Bronchial epithelial cell (primary cell): ENCODE results near the gene PIP5K1B. TPM values are rescaled to one million over a fixed set of nuclear protein-coding genes. Genes with fewer than 3 reads are reported as not detected.
A peak's percentile ranks its signal among the peaks of the same experiment; 100 is the strongest.

Experiments used
- DNase-seq: peaks from one replicate; pipeline ENCODE4 v3.0.0-alpha.2; 2010; ENCODE audit warnings: low read depth
- FAIRE-seq: peaks from 2 replicates; lab custom pipeline; 2011; peaks lifted over from hg19 to GRCh38; lab: Jason Lieb, UNC
- H3K27me3 ChIP-seq: 2 replicates; pipeline ENCODE4 v1.5.1; 2011; ENCODE audit warnings: low read length; ENCODE audit not compliant: control insufficient read depth, insufficient read depth
- H3K36me3 ChIP-seq: 2 replicates; pipeline ENCODE4 v1.5.1; 2011; ENCODE audit warnings: low read length; ENCODE audit not compliant: control insufficient read depth, insufficient read depth
- H3K4me3 ChIP-seq: 2 replicates; pipeline ENCODE4 v1.5.1; 2011; ENCODE audit warnings: mild to moderate bottlenecking, low read depth, low read length, control low read depth
- CTCF ChIP-seq: IDR thresholded peaks from 2 replicates; pipeline ENCODE4 v1.5.1; 2011; ENCODE audit warnings: mild to moderate bottlenecking, moderate library complexity, low read length, control low read depth, inconsistent platforms; ENCODE audit not compliant: insufficient read depth, severe bottlenecking
- total RNA-seq: library from RNA; depleted of rRNA; stranded (reverse); fragments of >200 nt; gene quantifications from 2 replicates; pipeline ENCODE4 v1.2.1, GENCODE V29; 2014

Gene PIP5K1B
- total RNA-seq, 1 donor from 2014 or later, result 2.9 TPM

GRCh38 chr9:68999393-69000105 lies 294.5 kb downstream of the PIP5K1B start:
- FAIRE-seq, result peak; percentile 64
- no peak overlapping the region for H3K4me3 ChIP-seq
- H3K27me3 ChIP-seq, result no peaks in the 10 kb centered on the region
- peak; percentile 86 for TF ChIP-seq CTCF
- DNase-seq, result peak; percentile 66
- no peaks in the 10 kb centered on the region for H3K36me3 ChIP-seq

- TF ChIP-seq CTCF, result no peak
- no peak for FAIRE-seq
Measured at GRCh38 chr9:69001921-69002320, 296.9 kb downstream of the PIP5K1B start.

GRCh38 chr9:69003051-69003450 lies 298.0 kb downstream of the PIP5K1B start:
- H3K36me3 ChIP-seq, result no peaks in the 10 kb centered on the region
- TF ChIP-seq CTCF, result no peak
- FAIRE-seq (no peak), DNase-seq (no peak)
- H3K4me3 ChIP-seq, result no peak overlapping the region
- H3K27me3 ChIP-seq, result no peaks in the 10 kb centered on the region

More at GRCh38 chr9:69001921-69002320, 296.9 kb downstream of the PIP5K1B start:
- no peak for DNase-seq
- H3K27me3 ChIP-seq, result no peaks in the 10 kb centered on the region
- H3K4me3 ChIP-seq, result no peak overlapping the region
- no peaks in the 10 kb centered on the region for H3K36me3 ChIP-seq

GRCh38 chr9:69004836-69005235 lies 299.8 kb downstream of the PIP5K1B start:
- TF ChIP-seq CTCF, result no peak
- H3K27me3 ChIP-seq, result no peaks in the 10 kb centered on the region
- FAIRE-seq, result no peak

GRCh38 chr9:69009708-69010107 lies 304.7 kb downstream of the PIP5K1B start:
- TF ChIP-seq CTCF, result no peak
- Histone ChIP-seq H3K4me3 (no peak overlapping the region), H3K36me3 (no peaks in the 10 kb centered on the region), H3K27me3 (no peaks in the 10 kb centered on the region)
- DNase-seq (peak; percentile 82), FAIRE-seq (no peak)

More at GRCh38 chr9:69004836-69005235, 299.8 kb downstream of the PIP5K1B start:
- peak; percentile 21 for DNase-seq
- Histone ChIP-seq H3K36me3 (no peaks in the 10 kb centered on the region), H3K4me3 (no peak overlapping the region)
